Transverse colon (tissue), 4 donors: ENCODE data around the gene TXNDC12. TPM values are rescaled to one million over a fixed set of nuclear protein-coding genes. Genes with fewer than 3 reads are reported as not detected.

Experiments used
- DNase-seq: peaks from one replicate; pipeline ENCODE4 v3.0.0-alpha.2; 2019
- H3K27ac ChIP-seq, 4 donors: fragments of 200-600 bp; sonication (generic); 2 replicates each; pipeline ENCODE4 v1.5.1; 2016 to 2018; ENCODE audit warnings: inconsistent platforms in 4 of 4
- H3K27me3 ChIP-seq: fragments of 200-600 bp; sonication (generic); 2 replicates; pipeline ENCODE4 v1.5.1; 2017; ENCODE audit warnings: inconsistent platforms
- H3K36me3 ChIP-seq, 4 donors: fragments of 200-600 bp; sonication (generic); 2 replicates each; pipeline ENCODE4 v1.5.1; 2017 to 2019; ENCODE audit warnings: inconsistent platforms in 4 of 4
- H3K4me1 ChIP-seq, 4 donors: fragments of 200-600 bp; sonication (generic); 2 replicates each; pipeline ENCODE4 v1.5.1; 2017 to 2020; ENCODE audit warnings: inconsistent platforms in 4 of 4
- H3K4me3 ChIP-seq, 4 donors: fragments of 200-600 bp; sonication (generic); 1 replicate in 1 of 4; 2 replicates in 3 of 4; pipeline versions ENCODE4 v1.5.1 to v1.6.1; 2017 to 2019; ENCODE audit warnings: inconsistent platforms in 4 of 4
- H3K9me3 ChIP-seq, 2 donors: fragments of 200-600 bp; sonication (generic); 2 replicates each; pipeline ENCODE4 v1.5.1; 2017 to 2019; ENCODE audit warnings: inconsistent platforms in 2 of 2
- CTCF ChIP-seq, 5 experiments: fragments of 200-600 bp in 3 of 5; fragments of 450-650 bp in 2 of 5; sonication (generic) in 3 of 5; IDR thresholded peaks; 1 replicate in 2 of 5; 2 replicates in 3 of 5; pipeline ENCODE4 v1.5.1; 2016 to 2017; ENCODE audit warnings: antibody characterized with exemption in 5 of 5, inconsistent platforms in 3 of 5, mild to moderate bottlenecking in 2 of 5, moderate library complexity in 1 of 5
- EP300 ChIP-seq: sonication (generic); formaldehyde crosslinking; IDR thresholded peaks from one replicate; pipeline ENCODE4 v1.6.1; 2017; ENCODE audit warnings: antibody characterized with exemption, low read depth
- POLR2A ChIP-seq: fragments of 450-650 bp; IDR thresholded peaks from one replicate; pipeline ENCODE4 v1.6.1; 2016; ENCODE audit warnings: antibody characterized with exemption, mild to moderate bottlenecking, moderate library complexity
- POLR2AphosphoS5 ChIP-seq, 3 donors: sonication (generic); formaldehyde crosslinking; IDR thresholded peaks; one replicate each; pipeline ENCODE4 v1.6.1; 2016; ENCODE audit warnings: antibody characterized with exemption in 3 of 3
- WGBS, 2 donors: methylation state at CpG; one replicate each; pipeline ENCODE4 v1.1.5; 2018; ENCODE audit warnings: low coverage in 1 of 2; 5-methylcytosine and 5-hydroxymethylcytosine counted together
- in situ Hi-C, 4 donors: fragments of 200-750 bp; cut with MboI; loops; one replicate each; pipeline versions ENCODE4 v1.15.0 to v1.15.1; 2017; ENCODE audit warnings: low sequenced_read_pairs in 3 of 4, low pct_ligation_motif_present in 1 of 4, low pct_unique_long_range_greater_than_20kb in 1 of 4
- intact Hi-C: fragments of 100-400 bp; cut with DNase I; formaldehyde crosslinking; loops from one replicate; pipeline ENCODE4 v1.15.1; 2023; ENCODE audit warnings: low total_unique reads
- total RNA-seq, 4 donors: library from RNA; depleted of rRNA; stranded (reverse); fragments of >200 nt; gene quantifications; one replicate each; pipeline ENCODE4 v1.1.0, GENCODE V29; 2016

The TXNDC12 gene
- total RNA-seq, 4 donors from 2014 or later: 31.4 to 103 (median 35.0) TPM

GRCh38 chr1:52002038-52002917 is 52.7 kb downstream of the TXNDC12 start:
- Histone ChIP-seq H3K4me3 (no peak overlapping the region), H3K4me1 (peaks cover 0 to 13% (median 6%) of the 10 kb centered on the region in 4 donors), H3K27ac (no peak overlapping the region), H3K27me3 (no peaks in the 10 kb centered on the region), H3K36me3 (no peaks in the 10 kb centered on the region), H3K9me3 (no peaks in the 10 kb centered on the region)
- in situ Hi-C loops (loop anchor here in 1 of 4 donors (10.0 kb wide), 1 partner anchor 97 kb away; no protein-coding TSS in a partner anchor), intact Hi-C loops (loop anchor here (5.0 kb wide), 2 partner anchors 105 to 715 kb away; no protein-coding TSS in a partner anchor)
- WGBS, 2 donors: 12 to 45% methylated on average over 4 to 9 of the region's 9 CpGs
- DNase-seq: peak; percentile 37
- TF ChIP-seq POLR2AphosphoS5 (IDR thresholded peaks at IDR 0.05) (no peak), EP300 (no peak), CTCF (IDR thresholded peaks at IDR 0.05) (peak; percentile 87 to 92 (median 92)), POLR2A (no peak)

- Histone ChIP-seq H3K4me3 (no peak overlapping the region), H3K4me1 (no peaks in the 10 kb centered on the region), H3K9me3 (no peaks in the 10 kb centered on the region), H3K27ac (no peak overlapping the region), H3K36me3 (no peaks in the 10 kb centered on the region), H3K27me3 (peaks cover 3% of the 10 kb centered on the region)
- WGBS, 2 donors: 71 to 86% methylated on average over 1 of the region's 1 CpG
- TF ChIP-seq CTCF (IDR thresholded peaks at IDR 0.05) (no peak), POLR2A (no peak), POLR2AphosphoS5 (IDR thresholded peaks at IDR 0.05) (no peak), EP300 (no peak)
- DNase-seq: no peak
- intact Hi-C loops: no loop called here
- in situ Hi-C loops: loop anchor here in 2 of 4 donors (10.0 kb wide), 1 partner anchor 94 kb away; no protein-coding TSS in a partner anchor
Observed at GRCh38 chr1:51998701-51999100, 56.3 kb downstream of the TXNDC12 start.

- Histone ChIP-seq H3K27me3 (peaks cover 10% of the 10 kb centered on the region), H3K4me1 (no peaks in the 10 kb centered on the region), H3K27ac (no peak overlapping the region), H3K36me3 (no peaks in the 10 kb centered on the region), H3K9me3 (no peaks in the 10 kb centered on the region), H3K4me3 (no peak overlapping the region)
- WGBS, 2 donors: 58 to 80% methylated on average over 1 to 5 of the region's 5 CpGs
- intact Hi-C loops: no loop called here
- TF ChIP-seq EP300: no peak
- no peak for TF ChIP-seq POLR2AphosphoS5 (IDR thresholded peaks at IDR 0.05)
- no peak for TF ChIP-seq POLR2A
- TF ChIP-seq CTCF (IDR thresholded peaks at IDR 0.05): no peak
- in situ Hi-C loops: loop anchor here in 2 of 4 donors (10.0 kb wide), 1 partner anchor 93 kb away; no protein-coding TSS in a partner anchor
- DNase-seq: no peak
Observed at GRCh38 chr1:51997974-51998382, 57.0 kb downstream of the TXNDC12 start.

GRCh38 chr1:51990478-51990965 is 64.5 kb downstream of the TXNDC12 start, which contains the start of gene RAB3B:
Gene RAB3B, minus strand, starts transcription at chr1:51990700. Its CDS starts 13,583 bp downstream, at chr1:51977117.
- WGBS, 2 donors: 1% methylated on average over 37 of the region's 46 CpGs; no CpG with 5 or more reads in 1 of the 2 donors
- intact Hi-C loops: no loop called here
- in situ Hi-C loops: loop anchor here in 2 of 4 donors (10.0 kb wide), 1 partner anchor 86 kb away; no protein-coding TSS in a partner anchor
- H3K27me3 ChIP-seq: peaks cover 49% of the 10 kb centered on the region
- TF ChIP-seq EP300 (no peak), CTCF (IDR thresholded peaks at IDR 0.05) (no peak), POLR2A (no peak), POLR2AphosphoS5 (IDR thresholded peaks at IDR 0.05) (no peak)
- no peaks in the 10 kb centered on the region for H3K36me3 ChIP-seq
- no peak within 1 kb of the TSS for H3K27ac ChIP-seq
- DNase-seq: peak; percentile 81
- H3K9me3 ChIP-seq: no peaks in the 10 kb centered on the region
- peak within 1 kb of the TSS; percentile 23 to 53 (median 40) for H3K4me3 ChIP-seq
- peaks cover 0 to 6% (median 4%) of the 10 kb centered on the region in 4 donors for H3K4me1 ChIP-seq
